ENCODE results near the gene ATP6V1A. TPM values are rescaled to one million over a fixed set of nuclear protein-coding genes. Genes with fewer than 3 reads are reported as not detected.

Gene ATP6V1A
- total and polyA plus RNA-seq, 8 donors, result 5.9 to 44.7 (median 24.9) TPM

DNA sequence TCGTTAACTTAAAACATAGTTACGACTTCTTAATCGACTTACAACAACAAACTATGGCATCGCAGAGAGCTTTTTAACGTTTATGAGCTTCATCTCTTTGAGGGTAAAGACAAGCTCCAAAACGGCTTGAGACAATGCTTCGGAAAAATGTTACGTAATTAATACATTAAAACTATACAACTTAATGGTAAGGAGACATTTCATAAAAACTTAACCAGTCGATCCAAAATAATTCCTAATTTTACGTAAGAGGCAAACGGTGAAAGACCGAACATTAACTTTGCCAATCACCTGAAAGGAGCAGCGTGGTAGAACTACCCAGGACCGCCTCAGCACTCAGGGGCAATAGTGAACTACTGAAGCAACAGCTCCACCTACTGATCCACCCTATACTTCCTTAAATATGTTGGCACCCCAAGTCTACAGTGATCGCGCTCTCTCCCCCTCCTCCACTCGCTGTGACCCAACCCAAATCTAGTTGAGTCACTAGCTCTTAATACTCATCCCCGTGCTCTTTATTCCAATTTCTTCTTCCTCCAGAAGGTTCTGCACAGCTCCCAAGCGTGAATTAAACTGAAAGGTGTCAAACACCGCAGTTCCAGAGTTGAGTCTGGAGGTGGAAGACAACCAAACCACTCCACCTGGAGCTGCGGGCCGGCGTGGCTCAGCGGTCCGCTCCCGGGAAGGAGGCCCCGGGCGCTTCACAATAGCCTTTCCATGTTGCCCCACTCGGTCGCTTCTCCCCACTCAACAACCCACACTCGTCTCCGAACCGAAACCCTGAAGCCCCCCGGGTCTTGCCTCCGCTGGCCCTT lies 1.7 kb upstream of the ATP6V1A start:
- FAIRE-seq (peak; percentile 39), ATAC-seq (peak; percentile 62 to 82 (median 74)), DNase-seq (peak in 5 of 6 donors; percentile 59 to 82 (median 73))
- Histone ChIP-seq H3K4me3 (peak overlapping the region; percentile 55 to 81 (median 68)), H3K27me3 (no peaks in the 10 kb centered on the region), H3K27ac (peak overlapping the region; percentile 93 to 98 (median 94)), H3K36me3 (no peaks in the 10 kb centered on the region), H3K9me3 (no peaks in the 10 kb centered on the region), H3K4me1 (peaks cover 11 to 41% (median 30%) of the 10 kb centered on the region in 3 donors)
- 0% methylated on average over 35 of the region's 35 CpGs for WGBS, 2 donors
- intact Hi-C loops (cut with DNase I), result no loop called here
- TF ChIP-seq CTCF (IDR thresholded peaks at IDR 0.05), result peak; percentile 21 to 36 (median 28)

DNA sequence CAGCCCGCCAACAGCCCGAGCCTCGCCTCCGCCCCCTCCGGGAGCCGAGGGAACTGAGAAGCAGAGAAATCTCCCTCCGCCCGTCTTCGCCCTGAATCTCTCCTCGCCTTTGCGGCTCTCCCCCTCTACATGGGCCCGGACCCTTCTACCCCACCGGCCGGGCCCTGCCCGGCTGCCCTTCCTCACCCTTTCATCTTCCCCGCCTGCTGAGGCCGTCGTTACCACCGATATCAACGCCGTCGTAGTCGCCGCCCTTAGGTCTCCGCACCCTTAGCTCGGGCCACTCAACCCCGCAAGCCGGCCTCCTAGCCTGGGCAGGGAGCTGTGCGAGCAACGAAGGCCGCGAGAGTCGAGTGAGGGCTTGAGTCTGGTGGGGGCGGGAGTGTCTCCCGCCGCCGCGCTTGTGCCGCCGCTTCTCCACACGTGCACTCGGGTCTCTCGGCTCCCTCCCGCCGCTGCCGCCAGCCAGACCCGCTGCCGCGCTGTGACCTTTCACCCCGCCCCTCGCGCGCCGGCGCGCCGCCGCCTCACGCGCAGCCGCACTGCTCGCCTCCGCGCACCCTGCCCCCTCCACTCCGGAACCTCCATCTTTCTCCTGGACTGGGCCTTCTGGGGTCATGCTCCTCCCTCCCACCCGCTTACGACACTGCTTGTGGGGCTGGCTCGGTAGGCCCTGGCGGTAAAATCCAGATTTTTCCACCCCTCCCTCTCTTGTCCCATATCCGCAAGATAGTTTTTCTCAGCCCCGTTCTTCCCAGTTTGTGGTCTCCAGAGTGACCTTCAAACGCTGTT lies 883 bp upstream of the ATP6V1A start, which contains the start of gene NAA50:
TSS of gene NAA50 (minus strand) at position 494 of the 792 bp plus-strand sequence. CDS start at position 194, 300 bp downstream.
- intact Hi-C loops (cut with DNase I), result no loop called here

GRCh38 chr3:113747283-113748046 lies 630 bp downstream of the ATP6V1A start:
- TF ChIP-seq CTCF (IDR thresholded peaks at IDR 0.05), result no peak
- WGBS, 2 donors, result 1% methylated on average over 18 of the region's 18 CpGs
- no peak for FAIRE-seq
- peak in 2 of 6 donors; percentile 28 to 29 for DNase-seq
- Histone ChIP-seq H3K27me3 (no peaks in the 10 kb centered on the region), H3K36me3 (no peaks in the 10 kb centered on the region), H3K4me1 (peaks cover 7 to 37% (median 37%) of the 10 kb centered on the region in 3 donors), H3K4me3 (peak overlapping the region; percentile 55 to 81 (median 68)), H3K9me3 (no peaks in the 10 kb centered on the region), H3K27ac (peak overlapping the region; percentile 93 to 98 (median 94))
- peak in 2 of 4 donors; percentile 1 to 3 for ATAC-seq
- intact Hi-C loops (cut with DNase I), result no loop called here

More for the DNA sequence above, 883 bp upstream of the ATP6V1A start, which contains the start of gene NAA50:
- Histone ChIP-seq H3K27me3 (no peaks in the 10 kb centered on the region), H3K4me1 (peaks cover 8 to 41% (median 32%) of the 10 kb centered on the region in 3 donors), H3K27ac (peak within 1 kb of the TSS; percentile 93 to 98 (median 94)), H3K4me3 (peak within 1 kb of the TSS; percentile 55 to 81 (median 68)), H3K36me3 (no peaks in the 10 kb centered on the region), H3K9me3 (no peaks in the 10 kb centered on the region)
- 0% methylated on average over 56 to 72 of the region's 72 CpGs for WGBS, 2 donors
- TF ChIP-seq CTCF (IDR thresholded peaks at IDR 0.05), result peak in 1 of 4 donors; percentile 5
- peak; percentile 91 to 95 (median 93) for DNase-seq
- FAIRE-seq, result no peak
- ATAC-seq, result peak; percentile 81 to 92 (median 91)

GRCh38 chr3:113751141-113751540 lies 4.3 kb downstream of the ATP6V1A start:
- Histone ChIP-seq H3K4me3 (no peak overlapping the region), H3K27ac (no peak overlapping the region), H3K4me1 (peaks cover 0 to 20% (median 15%) of the 10 kb centered on the region in 3 donors), H3K36me3 (no peaks in the 10 kb centered on the region), H3K27me3 (no peaks in the 10 kb centered on the region), H3K9me3 (no peaks in the 10 kb centered on the region)
- ATAC-seq (no peak), DNase-seq (no peak), FAIRE-seq (no peak)
- TF ChIP-seq CTCF (IDR thresholded peaks at IDR 0.05), result no peak
- intact Hi-C loops (cut with DNase I), result no loop called here
